Activated CD4-positive, alpha-beta T cell treated with anti-CD3 and anti-CD28 coated beads, Interleukin-2, amount 10 ng/mL, durations not matched to agents 7 days and 5 days (primary cell): ENCODE measurements around the gene CEP112. TPM values are rescaled to one million over a fixed set of nuclear protein-coding genes. Genes with fewer than 3 reads are reported as not detected.
"Not testable (repeated sequence)": the region's sequence is repeated elsewhere in the genome, so short reads cannot be mapped to it uniquely, and the experiment has no call there.

Experiments used
- CTCF ChIA-PET: fragments of 350-600 bp; sonication (Branson Sonifier 250); formaldehyde crosslinking; loops from one replicate; lab custom pipeline; 2021; ENCODE audit warnings: antibody characterized with exemption; lab: Charles Lee
- POLR2A ChIA-PET: fragments of 350-600 bp; sonication (Branson Sonifier 250); formaldehyde crosslinking; loops from one replicate; lab custom pipeline; 2021; ENCODE audit warnings: antibody characterized with exemption; lab: Charles Lee
- DNase-seq: peaks from one replicate; pipeline ENCODE4 v3.0.0-alpha.2; 2020
- H3K27ac Mint-ChIP-seq: one replicate; pipeline ENCODE4 v1.8.0; 2021; ENCODE audit warnings: mild to moderate bottlenecking, moderate library complexity, mixed read lengths
- H3K27me3 Mint-ChIP-seq: one replicate; pipeline ENCODE4 v1.8.0; 2021; ENCODE audit warnings: mixed read lengths
- H3K36me3 Mint-ChIP-seq: one replicate; pipeline ENCODE4 v1.8.0; 2021; ENCODE audit warnings: low read depth, mixed read lengths
- H3K4me1 Mint-ChIP-seq: one replicate; pipeline ENCODE4 v1.8.0; 2021; ENCODE audit warnings: mixed read lengths
- H3K4me3 Mint-ChIP-seq: one replicate; pipeline ENCODE4 v1.8.0; 2021; ENCODE audit warnings: mild to moderate bottlenecking, moderate library complexity, mixed read lengths
- H3K9me3 Mint-ChIP-seq: one replicate; pipeline ENCODE4 v1.8.0; 2021; ENCODE audit warnings: mixed read lengths
- total RNA-seq, 2 experiments: library from RNA; stranded (reverse); gene quantifications; one replicate each; pipeline ENCODE4 v1.2.3, GENCODE V29; 2021

The CEP112 gene
- total RNA-seq, 2 experiments from 2014 or later: 4.0 to 4.2 TPM

DNA sequence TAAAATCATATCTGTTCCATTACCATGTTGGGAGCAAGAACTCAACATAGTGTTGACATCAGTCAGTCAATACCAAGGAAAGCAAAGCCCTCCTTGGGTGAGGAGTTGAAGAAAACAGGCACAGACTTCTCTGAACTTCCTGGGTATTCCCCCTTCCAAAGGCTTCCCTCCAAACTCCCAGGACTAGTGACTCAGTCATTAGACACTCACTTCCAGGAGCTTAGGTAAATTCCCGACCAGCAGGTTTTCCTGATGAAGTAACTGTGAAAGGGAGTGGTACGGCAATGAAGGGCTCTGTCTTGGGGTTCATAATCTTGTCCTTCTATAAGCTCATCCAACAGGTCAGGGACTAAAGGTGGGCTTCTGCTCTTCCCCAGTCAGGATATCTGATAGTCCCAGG, 336.7 kb downstream of the CEP112 start:
- Mint-ChIP-seq H3K4me1 (no peaks in the 10 kb centered on the region), H3K9me3 (no peaks in the 10 kb centered on the region), H3K27ac (no peak overlapping the region), H3K4me3 (no peak overlapping the region), H3K36me3 (no peaks in the 10 kb centered on the region), H3K27me3 (peaks cover 2% of the 10 kb centered on the region)
- CTCF ChIA-PET: interaction anchor here (0.7 kb wide), 1 partner anchor 11 kb away, joined by 3 read pairs; no protein-coding TSS in a partner anchor
- DNase-seq: no peak
- POLR2A ChIA-PET: no interaction called here

DNA sequence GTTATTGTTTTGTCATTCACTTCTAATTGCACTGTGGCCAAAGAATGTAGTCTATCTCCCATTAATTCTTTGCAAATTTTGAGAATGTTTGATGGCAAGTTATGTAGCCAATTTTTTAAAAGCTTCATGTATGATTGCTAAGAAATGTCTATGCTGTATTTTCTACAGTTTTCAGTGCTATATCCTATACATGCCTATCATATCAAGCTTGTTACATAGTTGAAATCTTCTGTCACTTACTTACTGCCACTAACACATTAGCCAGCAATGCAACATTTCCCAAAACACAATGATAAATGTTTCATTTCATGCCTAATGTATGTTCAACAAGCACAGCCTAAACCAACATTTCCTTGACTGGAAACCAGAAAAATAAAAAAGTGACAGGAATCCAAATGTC, 338.1 kb downstream of the CEP112 start:
- peaks cover 2% of the 10 kb centered on the region for H3K27me3 Mint-ChIP-seq
- no peaks in the 10 kb centered on the region for H3K36me3 Mint-ChIP-seq
- CTCF ChIA-PET: interaction anchor here (0.7 kb wide), 1 partner anchor 1923 kb away, joined by 5 read pairs; no protein-coding TSS in a partner anchor

DNA sequence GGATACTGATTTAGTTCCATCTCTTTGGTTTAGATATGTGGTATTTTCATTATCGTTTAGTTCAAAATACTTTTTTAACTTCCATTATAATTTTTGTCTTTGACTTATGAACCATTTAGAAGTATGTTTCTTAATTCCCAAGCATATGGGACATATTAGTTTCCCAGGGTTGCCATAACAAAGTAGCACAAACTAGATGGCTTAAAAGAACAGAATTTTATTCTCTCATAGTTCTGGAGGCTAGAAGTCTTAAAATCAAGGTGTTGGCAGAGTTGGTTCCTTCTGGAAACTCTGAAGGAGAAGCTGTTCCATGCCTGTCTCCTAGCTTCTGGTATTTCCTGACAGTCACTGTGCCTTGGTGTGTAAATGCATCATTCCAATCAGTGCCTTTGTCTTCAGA, 339.0 kb downstream of the CEP112 start:
- Mint-ChIP-seq H3K27me3 (peaks cover 2% of the 10 kb centered on the region), H3K9me3 (no peaks in the 10 kb centered on the region), H3K27ac (no peak overlapping the region), H3K4me3 (no peak overlapping the region), H3K36me3 (no peaks in the 10 kb centered on the region), H3K4me1 (no peaks in the 10 kb centered on the region)
- ChIA-PET CTCF (no interaction called here), POLR2A (no interaction called here)
- DNase-seq: no peak

More for the DNA sequence above, 338.1 kb downstream of the CEP112 start:
- POLR2A ChIA-PET: no interaction called here
- Mint-ChIP-seq H3K4me1 (no peaks in the 10 kb centered on the region), H3K9me3 (no peaks in the 10 kb centered on the region), H3K4me3 (no peak overlapping the region), H3K27ac (no peak overlapping the region)
- DNase-seq: no peak

DNA sequence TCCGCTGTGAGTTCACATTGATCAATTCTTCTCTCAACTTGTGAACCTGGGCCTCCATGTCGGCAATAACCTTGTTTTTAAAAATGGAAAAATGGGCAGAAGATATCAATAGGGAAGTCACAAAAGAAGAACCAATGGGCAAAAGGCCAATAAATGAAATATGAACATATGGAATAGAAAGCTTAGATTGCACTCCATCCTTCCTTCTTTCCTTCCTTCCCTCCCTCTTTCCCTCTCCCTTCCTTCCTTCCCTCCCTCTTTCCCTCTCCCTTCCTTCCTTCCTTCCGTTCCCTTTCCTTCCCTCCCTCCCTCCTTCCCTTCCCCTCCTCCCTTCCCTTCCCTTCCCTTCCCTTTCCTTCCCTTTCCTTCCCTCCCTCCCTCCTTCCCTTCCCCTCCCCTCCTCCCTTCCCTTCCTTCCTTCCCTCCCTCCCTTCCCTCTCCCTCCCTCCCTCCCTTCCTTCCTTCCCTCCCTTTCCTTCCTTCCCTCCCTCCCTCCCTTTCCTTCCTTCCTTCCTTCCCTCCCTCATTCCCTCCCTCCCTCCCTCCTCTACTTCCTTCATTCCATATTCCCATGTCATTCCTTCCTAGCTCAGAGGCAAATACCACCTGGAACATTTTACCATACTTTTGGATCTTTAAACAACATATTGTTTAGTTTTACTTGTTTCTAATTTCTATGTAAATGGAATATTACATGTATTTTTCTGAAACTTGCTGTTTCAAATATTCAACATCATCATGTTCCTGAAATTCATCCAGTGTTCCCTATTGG, 339.8 kb downstream of the CEP112 start:
- DNase-seq: no peak
- Mint-ChIP-seq H3K4me1 (no peaks in the 10 kb centered on the region), H3K27ac (no peak overlapping the region), H3K9me3 (no peaks in the 10 kb centered on the region), H3K4me3 (no peak overlapping the region), H3K27me3 (peaks cover 2% of the 10 kb centered on the region), H3K36me3 (no peaks in the 10 kb centered on the region)
- ChIA-PET POLR2A (no interaction called here), CTCF (no interaction called here)

DNA sequence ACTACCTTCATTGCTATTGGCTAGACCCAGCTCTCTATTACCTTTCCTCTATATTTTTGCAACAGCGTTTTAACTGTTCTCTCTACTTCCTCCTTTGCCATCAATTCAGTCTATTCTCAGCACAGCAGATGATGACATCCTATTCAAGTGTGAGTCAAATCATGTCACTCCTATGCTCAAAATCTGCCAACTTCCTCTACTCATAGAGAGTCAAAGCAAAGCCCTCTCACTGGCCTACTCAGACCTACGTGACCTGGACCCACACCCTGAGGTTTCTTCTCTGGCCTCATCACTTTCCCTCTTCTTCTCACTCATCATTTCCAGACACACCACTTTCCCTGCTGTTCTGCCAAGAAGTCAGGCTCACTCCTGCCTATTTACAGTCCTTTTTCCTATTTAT, 341.4 kb downstream of the CEP112 start:
- H3K4me1 Mint-ChIP-seq: no peaks in the 10 kb centered on the region
- peaks cover 2% of the 10 kb centered on the region for H3K27me3 Mint-ChIP-seq
- CTCF ChIA-PET: no interaction called here
- H3K27ac Mint-ChIP-seq: no peak overlapping the region
- no peak overlapping the region for H3K4me3 Mint-ChIP-seq
- POLR2A ChIA-PET: no interaction called here
- H3K9me3 Mint-ChIP-seq: no peaks in the 10 kb centered on the region
- no peak for DNase-seq
- H3K36me3 Mint-ChIP-seq: no peaks in the 10 kb centered on the region

DNA sequence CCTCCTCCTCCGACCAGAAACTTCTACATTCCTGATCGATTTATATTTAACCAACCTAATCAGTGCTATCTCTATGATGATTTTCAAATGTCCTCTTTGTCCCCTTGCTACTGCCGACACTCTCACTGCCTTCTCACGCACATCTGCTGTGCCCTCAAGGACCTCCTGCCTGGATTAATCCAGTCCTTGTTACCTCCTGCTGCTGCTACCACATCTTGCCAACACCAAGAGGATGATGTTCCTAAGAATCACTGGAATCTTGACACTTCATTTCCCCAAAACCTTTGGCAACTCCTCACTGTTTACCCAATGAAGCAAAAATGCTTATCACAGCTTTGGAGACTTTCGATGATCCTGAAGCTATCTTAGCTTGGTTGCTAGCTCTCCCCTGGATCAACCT, 343.2 kb downstream of the CEP112 start:
- DNase-seq: no peak
- no peaks in the 10 kb centered on the region for H3K27me3 Mint-ChIP-seq
- no peaks in the 10 kb centered on the region for H3K9me3 Mint-ChIP-seq
- H3K4me3 Mint-ChIP-seq: no peak overlapping the region
- H3K4me1 Mint-ChIP-seq: no peaks in the 10 kb centered on the region
- H3K27ac Mint-ChIP-seq: no peak overlapping the region
- CTCF ChIA-PET: no interaction called here
- no peaks in the 10 kb centered on the region for H3K36me3 Mint-ChIP-seq
- POLR2A ChIA-PET: no interaction called here

DNA sequence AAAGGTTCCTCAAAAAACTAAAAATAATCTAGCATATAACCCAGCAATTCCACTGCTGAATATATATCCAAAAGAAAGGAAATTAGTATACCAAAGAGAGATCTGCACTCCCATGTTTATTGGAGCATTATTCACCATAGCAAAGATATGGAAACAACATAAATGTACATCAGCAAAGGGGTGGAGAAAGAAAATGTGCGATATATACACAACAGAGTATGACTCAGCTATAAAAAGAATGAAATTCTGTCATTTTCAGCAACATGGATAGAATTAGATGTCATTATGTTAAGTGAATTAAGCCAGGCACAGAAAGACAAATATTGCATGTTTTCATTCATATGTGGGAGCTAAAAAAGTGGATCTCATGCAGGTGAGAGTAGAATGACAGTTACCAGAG, 350.8 kb downstream of the CEP112 start:
- Mint-ChIP-seq H3K4me3 (no peak overlapping the region), H3K27me3 (peaks cover 3% of the 10 kb centered on the region), H3K4me1 (no peaks in the 10 kb centered on the region), H3K9me3 (peaks cover 1% of the 10 kb centered on the region), H3K27ac (no peak overlapping the region), H3K36me3 (no peaks in the 10 kb centered on the region)
- ChIA-PET POLR2A (no interaction called here), CTCF (interaction anchor here (0.8 kb wide), 1 partner anchor 19 kb away, joined by 3 read pairs; no protein-coding TSS in a partner anchor)
- DNase-seq: no peak

DNA sequence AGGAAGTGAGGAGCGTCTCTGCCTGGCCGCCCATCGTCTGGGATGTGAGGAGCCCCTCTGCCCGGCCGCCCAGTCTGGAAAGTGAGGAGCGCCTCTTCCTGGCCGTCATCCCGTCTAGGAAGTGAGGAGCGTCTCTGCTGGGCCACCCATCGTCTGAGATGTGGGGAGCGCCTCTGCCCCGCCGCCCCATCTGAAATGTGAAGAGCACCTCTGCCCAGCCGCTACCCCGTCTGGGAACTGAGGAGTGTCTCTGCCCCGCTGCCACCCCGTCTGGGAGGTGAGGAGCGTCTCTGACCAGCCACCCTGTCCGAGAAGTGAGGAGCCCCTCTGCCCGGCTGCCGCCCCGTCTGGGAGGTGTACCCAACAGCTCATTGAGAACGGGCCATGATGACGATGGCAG, 354.7 kb downstream of the CEP112 start:
- H3K4me1 Mint-ChIP-seq, H3K27me3 Mint-ChIP-seq, CTCF ChIA-PET, POLR2A ChIA-PET, DNase-seq, H3K36me3 Mint-ChIP-seq, H3K27ac Mint-ChIP-seq, H3K4me3 Mint-ChIP-seq: not testable (repeated sequence)
- H3K9me3 Mint-ChIP-seq: peaks cover 18% of the 10 kb centered on the region

DNA sequence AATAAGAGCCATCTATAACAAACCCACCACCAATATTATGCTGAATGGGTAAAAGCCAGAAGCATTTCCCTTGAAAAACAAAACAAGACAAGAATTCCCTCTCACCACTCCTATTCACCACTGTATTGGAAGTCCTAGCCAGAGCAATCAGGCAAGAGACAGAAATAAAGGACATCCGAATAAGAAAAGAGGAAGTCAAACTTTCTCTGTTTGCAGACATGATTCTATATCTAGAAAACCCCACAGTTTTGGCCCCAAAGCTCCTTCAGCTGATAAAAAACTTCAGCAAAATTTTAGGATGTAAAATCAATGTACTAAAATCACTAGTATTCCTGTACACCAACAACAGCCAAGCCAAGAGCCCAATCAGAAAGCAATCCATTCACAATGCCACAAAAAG, 358.7 kb downstream of the CEP112 start:
- Mint-ChIP-seq H3K27me3 (no peaks in the 10 kb centered on the region), H3K9me3 (peaks cover 28% of the 10 kb centered on the region), H3K4me1 (no peaks in the 10 kb centered on the region), H3K36me3 (peaks cover 2% of the 10 kb centered on the region), H3K4me3 (no peak overlapping the region), H3K27ac (no peak overlapping the region)
- DNase-seq: no peak
- ChIA-PET POLR2A (no interaction called here), CTCF (no interaction called here)

DNA sequence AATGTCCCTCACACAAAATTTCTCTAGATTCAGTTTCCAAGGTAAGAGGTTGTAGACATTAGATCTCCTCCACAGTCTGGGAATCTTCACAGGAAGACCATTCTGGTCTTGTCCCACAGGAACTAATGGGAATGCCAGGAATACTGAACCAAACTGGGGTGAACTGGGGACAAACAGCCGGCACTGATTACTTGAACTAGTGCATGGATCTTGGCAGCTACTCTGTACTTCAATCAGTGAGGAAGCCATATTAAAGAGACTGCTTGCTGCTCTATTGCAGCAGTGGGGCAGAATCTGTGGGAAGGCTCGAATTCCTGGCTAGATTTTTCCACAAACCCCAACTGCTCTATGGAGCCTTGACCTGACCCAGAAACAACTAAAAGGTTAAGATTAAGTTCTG, 361.6 kb downstream of the CEP112 start:
- CTCF ChIA-PET: no interaction called here

DNA sequence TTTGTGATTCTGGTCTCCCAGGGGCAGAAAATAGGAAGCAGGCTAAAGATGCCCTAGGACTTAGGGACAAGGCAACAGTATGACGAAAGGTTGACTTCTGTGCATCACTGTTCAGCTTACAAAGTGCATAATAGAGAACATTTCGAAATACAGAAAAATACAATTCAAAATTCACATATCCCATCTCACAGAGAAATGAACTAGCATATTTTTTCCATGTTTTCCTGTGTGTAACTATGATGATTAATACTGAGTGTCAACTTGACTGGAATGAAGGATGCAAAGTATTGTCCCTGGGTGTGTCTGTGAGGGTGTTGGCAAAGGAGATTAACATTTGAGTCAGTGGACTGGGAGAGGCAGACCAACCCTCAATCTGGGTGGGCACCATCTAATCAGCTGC, 365.4 kb downstream of the CEP112 start:
- H3K36me3 Mint-ChIP-seq, H3K27ac Mint-ChIP-seq, H3K4me1 Mint-ChIP-seq, POLR2A ChIA-PET, H3K27me3 Mint-ChIP-seq, H3K4me3 Mint-ChIP-seq, CTCF ChIA-PET, DNase-seq, H3K9me3 Mint-ChIP-seq: not testable (repeated sequence)

More for the DNA sequence above, 361.6 kb downstream of the CEP112 start:
- no peak for DNase-seq
- no peaks in the 10 kb centered on the region for H3K4me1 Mint-ChIP-seq
- no peaks in the 10 kb centered on the region for H3K27me3 Mint-ChIP-seq
- POLR2A ChIA-PET: no interaction called here
- H3K36me3 Mint-ChIP-seq: peaks cover 2% of the 10 kb centered on the region
- H3K9me3 Mint-ChIP-seq: peaks cover 24% of the 10 kb centered on the region
- no peak overlapping the region for H3K27ac Mint-ChIP-seq
- no peak overlapping the region for H3K4me3 Mint-ChIP-seq

DNA sequence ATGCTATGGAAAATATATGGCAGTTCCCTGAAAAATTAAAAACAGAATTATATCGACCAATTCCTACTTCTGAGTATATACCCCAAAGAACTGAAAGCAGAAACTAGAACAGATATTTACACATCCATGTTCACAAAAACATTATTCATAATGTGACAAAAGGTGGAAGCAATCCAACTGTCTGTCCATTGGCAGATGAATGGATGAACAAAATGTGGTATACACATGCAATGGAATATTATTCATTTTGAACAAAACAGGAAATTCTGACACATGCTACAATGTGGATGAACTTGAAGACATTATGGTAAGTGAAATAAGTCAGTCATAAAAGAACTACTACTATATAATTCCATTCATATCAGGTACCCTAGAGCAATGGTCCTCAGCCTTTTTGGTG, 367.0 kb downstream of the CEP112 start:
- no peaks in the 10 kb centered on the region for H3K27me3 Mint-ChIP-seq
- POLR2A ChIA-PET: no interaction called here
- H3K36me3 Mint-ChIP-seq: no peaks in the 10 kb centered on the region
- no peak for DNase-seq
- CTCF ChIA-PET: no interaction called here
- no peak overlapping the region for H3K4me3 Mint-ChIP-seq
- H3K9me3 Mint-ChIP-seq: no peaks in the 10 kb centered on the region
- H3K27ac Mint-ChIP-seq: no peak overlapping the region
- no peaks in the 10 kb centered on the region for H3K4me1 Mint-ChIP-seq

DNA sequence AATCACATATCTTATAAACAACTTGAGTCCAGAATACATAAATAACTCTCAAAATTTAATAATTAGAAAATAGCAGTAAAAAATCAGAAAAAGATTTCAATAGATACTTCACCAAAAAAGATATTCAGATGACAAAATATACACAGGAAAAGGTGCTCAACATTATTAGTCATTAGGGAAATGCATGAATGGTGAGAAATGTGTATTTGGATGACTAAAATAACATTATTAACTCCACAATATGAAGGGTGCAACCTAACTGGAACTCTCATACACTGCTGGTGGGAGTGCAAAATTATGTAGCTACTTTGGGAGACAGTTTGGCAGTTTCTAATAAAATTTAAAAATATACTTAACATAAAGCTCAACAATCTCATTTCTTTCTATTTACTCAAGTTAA, 368.2 kb downstream of the CEP112 start:
- H3K4me3 Mint-ChIP-seq: no peak overlapping the region
- peaks cover 2% of the 10 kb centered on the region for H3K27me3 Mint-ChIP-seq
- no peaks in the 10 kb centered on the region for H3K4me1 Mint-ChIP-seq
- H3K36me3 Mint-ChIP-seq: no peaks in the 10 kb centered on the region
- H3K27ac Mint-ChIP-seq: no peak overlapping the region
- CTCF ChIA-PET: interaction anchor here (0.8 kb wide), 1 partner anchor 28 kb away, joined by 3 read pairs; no protein-coding TSS in a partner anchor
- no peak for DNase-seq
- no peaks in the 10 kb centered on the region for H3K9me3 Mint-ChIP-seq
- POLR2A ChIA-PET: no interaction called here

DNA sequence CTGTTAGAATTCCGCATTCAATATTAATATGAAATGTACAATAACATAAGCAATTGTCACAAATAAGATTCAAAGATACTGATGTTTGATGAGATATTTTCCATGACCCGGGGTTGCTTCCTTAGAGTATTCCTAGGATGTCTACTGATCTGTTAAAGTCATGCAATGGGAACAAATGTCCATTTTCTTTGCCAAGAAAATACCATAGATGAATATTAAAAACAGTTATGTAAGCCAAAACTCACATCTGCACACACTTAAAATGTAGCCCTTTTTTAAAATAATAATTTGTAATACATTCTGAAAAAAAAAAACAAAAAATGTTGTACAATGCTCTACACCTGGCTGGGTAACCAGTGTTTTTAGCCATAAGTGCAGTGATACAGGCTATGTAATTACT, 371.1 kb downstream of the CEP112 start:
- POLR2A ChIA-PET: no interaction called here
- H3K4me1 Mint-ChIP-seq: no peaks in the 10 kb centered on the region
- DNase-seq: no peak
- CTCF ChIA-PET: no interaction called here
- H3K9me3 Mint-ChIP-seq: no peaks in the 10 kb centered on the region
- H3K27ac Mint-ChIP-seq: no peak overlapping the region
- no peak overlapping the region for H3K4me3 Mint-ChIP-seq
- H3K36me3 Mint-ChIP-seq: no peaks in the 10 kb centered on the region
- H3K27me3 Mint-ChIP-seq: peaks cover 6% of the 10 kb centered on the region
